GM23338 (cell line): Measurements from ENCODE around the gene LYST. TPM values are rescaled to one million over a fixed set of nuclear protein-coding genes. Genes with fewer than 3 reads are reported as not detected.

Experiments used
- ATAC-seq: fragments of 200-7000 bp; cut with Tn5 transposase; 3 replicates; pipeline ENCODE4 v1.9.1; 2020
- DNase-seq: peaks from one replicate; pipeline ENCODE4 v3.0.0-alpha.2; 2015; ENCODE audit warnings: low spot score
- H2AFZ ChIP-seq: fragments of 200-600 bp; sonication (generic); 2 replicates; pipeline ENCODE4 v1.8.0; 2016; ENCODE audit warnings: antibody characterized with exemption, mild to moderate bottlenecking, moderate library complexity
- H3F3A ChIP-seq: fragments of 200-600 bp; sonication (generic); replicated peaks from 2 replicates; pipeline ENCODE4 v1.8.0; 2017; ENCODE audit warnings: antibody characterized with exemption, mixed run types, low read depth
- H3K27ac ChIP-seq: fragments of 200-600 bp; sonication (generic); 2 replicates; pipeline ENCODE4 v1.6.1; 2016; ENCODE audit warnings: low read depth
- H3K27me3 ChIP-seq: fragments of 200-600 bp; sonication (generic); 2 replicates; pipeline ENCODE4 v1.8.0; 2016; ENCODE audit warnings: mild to moderate bottlenecking, mixed run types, moderate library complexity; ENCODE audit not compliant: insufficient read depth
- H3K36me3 ChIP-seq: fragments of 200-600 bp; sonication (generic); 2 replicates; pipeline ENCODE4 v1.8.0; 2016; ENCODE audit warnings: mild to moderate bottlenecking; ENCODE audit not compliant: insufficient read depth
- H3K4me1 ChIP-seq: fragments of 200-600 bp; sonication (generic); 2 replicates; pipeline ENCODE4 v1.8.0; 2016; ENCODE audit warnings: mild to moderate bottlenecking, moderate library complexity; ENCODE audit not compliant: insufficient read depth
- H3K4me2 ChIP-seq: fragments of 200-600 bp; sonication (generic); 2 replicates; pipeline ENCODE4 v1.7.1; 2017; ENCODE audit warnings: mixed run types
- H3K4me3 ChIP-seq: fragments of 200-600 bp; sonication (generic); 2 replicates; pipeline ENCODE4 v1.6.1; 2016; ENCODE audit warnings: mixed run types
- H3K79me2 ChIP-seq: fragments of 200-600 bp; sonication (generic); replicated peaks from 2 replicates; pipeline ENCODE4 v1.8.0; 2017; ENCODE audit warnings: mild to moderate bottlenecking; ENCODE audit not compliant: insufficient read depth
- H3K9me2 ChIP-seq: fragments of 200-600 bp; sonication (generic); 2 replicates; pipeline ENCODE4 v1.8.0; 2017; ENCODE audit not compliant: insufficient read depth
- H4K20me1 ChIP-seq: fragments of 200-600 bp; sonication (generic); replicated peaks from 2 replicates; pipeline ENCODE4 v1.8.0; 2017; ENCODE audit warnings: mild to moderate bottlenecking; ENCODE audit not compliant: insufficient read depth
- H3K27ac Mint-ChIP-seq: 2 replicates; pipeline ENCODE4 v1.8.0; 2020; ENCODE audit warnings: inconsistent platforms, mild to moderate bottlenecking, moderate library complexity, mixed read lengths
- H3K27me3 Mint-ChIP-seq: 3 replicates; pipeline ENCODE4 v1.8.0; 2022; ENCODE audit warnings: low read depth, mild to moderate bottlenecking, moderate library complexity, mixed read lengths, inconsistent platforms; ENCODE audit not compliant: insufficient read depth, poor library complexity
- H3K36me3 Mint-ChIP-seq: 3 replicates; pipeline ENCODE4 v1.8.0; 2021; ENCODE audit warnings: low read depth, mild to moderate bottlenecking, inconsistent platforms, moderate library complexity, mixed read lengths
- H3K4me1 Mint-ChIP-seq: 3 replicates; pipeline ENCODE4 v1.8.0; 2020; ENCODE audit warnings: mild to moderate bottlenecking, inconsistent platforms, mixed read lengths
- H3K4me3 Mint-ChIP-seq: 3 replicates; pipeline ENCODE4 v1.8.0; 2021; ENCODE audit warnings: moderate library complexity, mild to moderate bottlenecking, inconsistent platforms, mixed read lengths
- H3K9me3 Mint-ChIP-seq: 3 replicates; pipeline ENCODE4 v1.8.0; 2020; ENCODE audit warnings: moderate library complexity, mild to moderate bottlenecking, inconsistent platforms, mixed read lengths
- CREB1 ChIP-seq: fragments of 250-450 bp; sonication (Bioruptor Pico); IDR thresholded peaks from 2 replicates; pipeline ENCODE4 v1.5.0; 2020; ENCODE audit warnings: low read depth, mild to moderate bottlenecking, moderate library complexity
- CTCF ChIP-seq, 2 experiments: fragments of 200-600 bp in 1 of 2; sonication (generic) in 1 of 2; conservative IDR thresholded peaks; 2 replicates each; pipeline versions ENCODE4 v1.5.1 to v1.6.1; 2016 to 2017; ENCODE audit warnings: antibody characterized with exemption in 2 of 2, low read depth in 2 of 2, mild to moderate bottlenecking in 2 of 2, moderate library complexity in 1 of 2
- EZH2phosphoT487 ChIP-seq: fragments of 200-600 bp; sonication (generic); IDR thresholded peaks from one replicate; pipeline ENCODE4 v1.8.1; 2018; ENCODE audit warnings: antibody characterized with exemption; ENCODE audit not compliant: unreplicated experiment
- JUNB ChIP-seq: IDR thresholded peaks from one replicate; pipeline ENCODE4 v1.6.1; 2016; ENCODE audit warnings: antibody characterized with exemption; ENCODE audit not compliant: unreplicated experiment
- NANOG ChIP-seq: IDR thresholded peaks from 2 replicates; pipeline ENCODE4 v1.6.1; 2016; ENCODE audit warnings: antibody characterized with exemption, borderline replicate concordance
- REST ChIP-seq: IDR thresholded peaks from one replicate; pipeline ENCODE4 v1.6.1; 2018; ENCODE audit warnings: antibody characterized with exemption; ENCODE audit not compliant: unreplicated experiment
- STAT1 ChIP-seq: IDR thresholded peaks from one replicate; pipeline ENCODE4 v1.6.1; 2016; ENCODE audit warnings: antibody characterized with exemption; ENCODE audit not compliant: unreplicated experiment
- ZNF114 ChIP-seq: fragments of 250-450 bp; sonication (Bioruptor Pico); IDR thresholded peaks from 2 replicates; pipeline ENCODE4 v1.5.0; 2020; ENCODE audit warnings: mild to moderate bottlenecking, moderate library complexity
- ZNF331 ChIP-seq: fragments of 250-450 bp; sonication (Bioruptor Pico); IDR thresholded peaks from 2 replicates; pipeline ENCODE4 v1.5.0; 2020; ENCODE audit warnings: low read depth, mild to moderate bottlenecking, moderate library complexity
- polyA plus RNA-seq: library from polyadenylated mRNA; unstranded; fragments of >200 nt; fragmentation: Nextera tagmentation; extraction: Ambion mirVana; gene quantifications from 2 replicates; pipeline ENCODE4 v1.2.1, GENCODE V29; 2016
- total RNA-seq: library from RNA; depleted of rRNA; stranded (reverse); fragments of >200 nt; shearing (Covaris generic); gene quantifications from 2 replicates; pipeline ENCODE4 v1.2.3, GENCODE V29; 2014
- TF ChIP-seq, protein P1 (sequence below): IDR thresholded peaks from 2 replicates; pipeline ENCODE4 v1.6.1; 2016; ENCODE audit warnings: antibody characterized with exemption

Gene LYST
- total and polyA plus RNA-seq, 2 experiments from 2014 or later = 0.21 to 1.0 TPM

- TF ChIP-seq JUNB (no peak), CREB1 (no peak), STAT1 (no peak), REST (no peak), EZH2phosphoT487 (no peak), CTCF (conservative IDR thresholded peaks at IDR 0.05; ENCODE audit: low read depth in 2 of 2) (no peak), NANOG (no peak), ZNF114 (no peak)
- TF ChIP-seq, protein P1, sequence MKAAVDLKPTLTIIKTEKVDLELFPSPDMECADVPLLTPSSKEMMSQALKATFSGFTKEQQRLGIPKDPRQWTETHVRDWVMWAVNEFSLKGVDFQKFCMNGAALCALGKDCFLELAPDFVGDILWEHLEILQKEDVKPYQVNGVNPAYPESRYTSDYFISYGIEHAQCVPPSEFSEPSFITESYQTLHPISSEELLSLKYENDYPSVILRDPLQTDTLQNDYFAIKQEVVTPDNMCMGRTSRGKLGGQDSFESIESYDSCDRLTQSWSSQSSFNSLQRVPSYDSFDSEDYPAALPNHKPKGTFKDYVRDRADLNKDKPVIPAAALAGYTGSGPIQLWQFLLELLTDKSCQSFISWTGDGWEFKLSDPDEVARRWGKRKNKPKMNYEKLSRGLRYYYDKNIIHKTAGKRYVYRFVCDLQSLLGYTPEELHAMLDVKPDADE = no peak
These were observed 56.9 kb downstream of the LYST start (continued) for GRCh38 chr1:235809688-235810397.

- DNase-seq (no peak), ATAC-seq (no peak)
- Histone ChIP-seq H3K9me2 (no peaks in the 10 kb centered on the region), H2AFZ (no peak overlapping the region), H3K27ac (no peak overlapping the region), H4K20me1 (no peaks in the 10 kb centered on the region), H3K79me2 (no peaks in the 10 kb centered on the region), H3K4me3 (no peak overlapping the region), H3K4me1 (peaks cover 6% of the 10 kb centered on the region; the same call in 1 of the 2 replicates), H3K36me3 (no peaks in the 10 kb centered on the region), H3K4me2 (no peak overlapping the region), H3K27me3 (no peaks in the 10 kb centered on the region), H3F3A (no peaks in the 10 kb centered on the region)
- H3K4me3 Mint-ChIP-seq = no peak overlapping the region
- no peaks in the 10 kb centered on the region for H3K9me3 Mint-ChIP-seq
- peaks cover 15% of the 10 kb centered on the region for H3K4me1 Mint-ChIP-seq
- peaks cover 3% of the 10 kb centered on the region for H3K27me3 Mint-ChIP-seq
- H3K27ac Mint-ChIP-seq = no peak overlapping the region
- H3K36me3 Mint-ChIP-seq = no peaks in the 10 kb centered on the region
- TF ChIP-seq ZNF331 (CRISPR knock-in tag) = no peak
- TF ChIP-seq CREB1 = no peak
These were observed 58.5 kb downstream of the LYST start for GRCh38 chr1:235808223-235808622.
